Esophagus muscularis mucosa (tissue), 4 donors: ENCODE data around the gene KIF23. TPM values are rescaled to one million over a fixed set of nuclear protein-coding genes. Genes with fewer than 3 reads are reported as not detected.
A peak's percentile ranks its signal among the peaks of the same experiment; 100 is the strongest.

ENCODE experiments used
- DNase-seq: peaks from one replicate; pipeline ENCODE4 v3.0.0-alpha.2; 2017; ENCODE audit errors: extremely low spot score
- H3K27ac ChIP-seq, 4 donors: fragments of 200-600 bp; sonication (generic); replicated peaks in 1 of 4; 1 replicate in 3 of 4; 2 replicates in 1 of 4; pipeline ENCODE4 v1.5.1; 2016 to 2019; ENCODE audit warnings: mild to moderate bottlenecking in 1 of 4
- H3K27me3 ChIP-seq, 4 donors: fragments of 200-600 bp; sonication (generic); one replicate each; pipeline versions ENCODE4 v1.5.1 to v1.6.0; 2016 to 2019
- H3K36me3 ChIP-seq, 4 donors: fragments of 200-600 bp; sonication (generic); one replicate each; pipeline ENCODE4 v1.5.1; 2016 to 2019
- H3K4me1 ChIP-seq, 4 donors: fragments of 200-600 bp; sonication (generic); one replicate each; pipeline ENCODE4 v1.5.1; 2016 to 2019
- H3K4me3 ChIP-seq, 4 donors: fragments of 200-600 bp; sonication (generic); 1 replicate in 2 of 4; 2 replicates in 2 of 4; pipeline ENCODE4 v1.5.1; 2016 to 2019; ENCODE audit warnings: mild to moderate bottlenecking in 4 of 4, moderate library complexity in 1 of 4
- H3K9me3 ChIP-seq, 4 donors: fragments of 200-600 bp; sonication (generic); 1 replicate in 3 of 4; 2 replicates in 1 of 4; pipeline ENCODE4 v1.5.1; 2016 to 2019
- EP300 ChIP-seq: sonication (generic); formaldehyde crosslinking; IDR thresholded peaks from one replicate; pipeline ENCODE4 v1.6.1; 2017; ENCODE audit warnings: antibody characterized with exemption
- POLR2A ChIP-seq: fragments of 450-650 bp; IDR thresholded peaks from one replicate; pipeline ENCODE4 v1.6.1; 2017; ENCODE audit warnings: antibody characterized with exemption, moderate library complexity, mild to moderate bottlenecking, low read depth
- POLR2AphosphoS5 ChIP-seq, 2 donors: sonication (generic); formaldehyde crosslinking; IDR thresholded peaks; one replicate each; pipeline ENCODE4 v1.6.1; 2017; ENCODE audit warnings: antibody characterized with exemption in 2 of 2
- WGBS: methylation state at CpG from one replicate; pipeline ENCODE4 v1.1.5; 2018; 5-methylcytosine and 5-hydroxymethylcytosine counted together
- intact Hi-C: fragments of 100-400 bp; cut with DNase I; formaldehyde crosslinking; loops from one replicate; pipeline ENCODE4 v1.15.1; 2023
- total RNA-seq, 4 donors: library from RNA; depleted of rRNA; stranded (reverse); fragments of >200 nt; gene quantifications; one replicate each; pipeline versions ENCODE4 v1.1.0 to v1.2.1, GENCODE V29; 2016
- TF ChIP-seq, protein P1 (sequence below), 3 experiments: fragments of 200-600 bp in 2 of 3; fragments of 450-650 bp in 1 of 3; sonication (generic) in 2 of 3; IDR thresholded peaks; one replicate each; pipeline ENCODE4 v1.5.1; 2017 to 2019; ENCODE audit warnings: antibody characterized with exemption in 3 of 3, mild to moderate bottlenecking in 2 of 3, moderate library complexity in 1 of 3

The KIF23 gene
- total RNA-seq, 4 donors from 2014 or later = 1.7 to 7.1 (median 4.9) TPM

DNA sequence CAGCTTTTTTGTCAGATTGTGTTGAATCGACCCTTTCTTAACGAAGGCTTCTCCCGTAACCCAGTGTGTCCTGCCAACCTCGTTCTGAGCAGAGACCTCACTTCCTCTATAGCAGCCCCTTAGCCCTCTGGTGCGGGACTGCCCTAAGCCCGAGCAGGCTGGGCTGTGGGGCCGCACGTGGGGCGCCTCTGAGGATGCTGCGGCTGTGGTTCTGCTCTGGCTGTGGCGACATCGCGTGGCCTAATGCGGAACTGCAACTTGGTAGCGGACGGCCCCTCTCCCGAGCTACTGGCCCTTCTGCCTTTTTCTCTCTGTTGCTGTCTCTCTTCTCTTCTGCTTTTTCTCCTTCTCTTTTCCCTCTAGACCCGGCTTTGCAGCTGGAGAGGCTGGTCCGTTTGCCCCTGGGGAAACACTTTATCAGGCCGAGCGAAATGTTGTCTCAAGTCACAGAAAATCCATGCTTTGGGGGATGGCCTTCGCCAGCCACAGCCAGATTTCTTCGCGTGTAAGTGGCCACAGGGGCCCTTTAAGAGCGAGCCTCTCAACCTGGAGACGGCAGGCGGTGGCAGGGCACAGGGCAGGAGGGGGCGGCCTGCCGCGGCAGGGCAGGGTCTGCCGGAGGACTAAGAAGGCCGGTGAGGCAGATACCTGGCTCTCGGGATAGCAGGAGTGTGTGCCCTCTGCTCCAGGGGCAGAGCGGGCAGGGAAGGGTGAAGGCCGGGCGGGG lies 19.4 kb upstream of the KIF23 start:
- WGBS = 26% methylated on average over 25 of the region's 36 CpGs
- peak; percentile 94 for DNase-seq
- Histone ChIP-seq H3K4me3 (peak overlapping the region in 3 of 4 donors; percentile 7 to 38 (median 19)), H3K9me3 (no peaks in the 10 kb centered on the region), H3K27me3 (peaks cover 0 to 10% (median 0%) of the 10 kb centered on the region in 4 donors), H3K4me1 (peaks cover 7 to 10% (median 10%) of the 10 kb centered on the region in 4 donors), H3K36me3 (no peaks in the 10 kb centered on the region), H3K27ac (no peak overlapping the region)
- intact Hi-C loops = loop anchor here (1.0 to 10.0 kb wide), 3 partner anchors 130 to 334 kb away; partner anchors contain the start of gene GLCE
- TF ChIP-seq POLR2AphosphoS5 (IDR thresholded peaks at IDR 0.05) (no peak), POLR2A (no peak), EP300 (no peak)
- TF ChIP-seq, protein P1, sequence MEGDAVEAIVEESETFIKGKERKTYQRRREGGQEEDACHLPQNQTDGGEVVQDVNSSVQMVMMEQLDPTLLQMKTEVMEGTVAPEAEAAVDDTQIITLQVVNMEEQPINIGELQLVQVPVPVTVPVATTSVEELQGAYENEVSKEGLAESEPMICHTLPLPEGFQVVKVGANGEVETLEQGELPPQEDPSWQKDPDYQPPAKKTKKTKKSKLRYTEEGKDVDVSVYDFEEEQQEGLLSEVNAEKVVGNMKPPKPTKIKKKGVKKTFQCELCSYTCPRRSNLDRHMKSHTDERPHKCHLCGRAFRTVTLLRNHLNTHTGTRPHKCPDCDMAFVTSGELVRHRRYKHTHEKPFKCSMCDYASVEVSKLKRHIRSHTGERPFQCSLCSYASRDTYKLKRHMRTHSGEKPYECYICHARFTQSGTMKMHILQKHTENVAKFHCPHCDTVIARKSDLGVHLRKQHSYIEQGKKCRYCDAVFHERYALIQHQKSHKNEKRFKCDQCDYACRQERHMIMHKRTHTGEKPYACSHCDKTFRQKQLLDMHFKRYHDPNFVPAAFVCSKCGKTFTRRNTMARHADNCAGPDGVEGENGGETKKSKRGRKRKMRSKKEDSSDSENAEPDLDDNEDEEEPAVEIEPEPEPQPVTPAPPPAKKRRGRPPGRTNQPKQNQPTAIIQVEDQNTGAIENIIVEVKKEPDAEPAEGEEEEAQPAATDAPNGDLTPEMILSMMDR (IDR thresholded peaks at IDR 0.05) = peak; percentile 90 to 98 (median 97)

DNA sequence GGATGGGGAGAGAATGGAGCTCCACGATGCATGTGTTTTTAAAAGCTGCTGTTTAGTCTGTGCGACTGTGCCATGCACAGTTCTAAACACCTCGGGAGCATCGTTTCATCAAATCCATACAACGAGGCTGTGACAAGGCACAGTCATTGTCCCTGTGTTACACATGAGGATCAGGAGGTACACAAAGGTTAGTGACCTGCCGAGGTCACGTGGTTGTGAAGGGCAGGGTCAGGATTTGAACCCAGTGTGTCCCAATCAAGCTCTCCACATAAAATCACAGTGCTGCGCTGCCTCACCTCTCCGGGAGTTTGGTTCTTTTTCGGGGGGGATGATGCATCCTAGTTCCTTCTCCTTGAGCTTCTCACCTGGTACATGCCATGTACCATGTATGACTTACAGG lies 18.7 kb upstream of the KIF23 start:
- H3K4me3 ChIP-seq = no peak overlapping the region
- 91% methylated on average over 10 of the region's 10 CpGs for WGBS
- TF ChIP-seq EP300 (no peak), POLR2A (no peak), POLR2AphosphoS5 (IDR thresholded peaks at IDR 0.05) (no peak)
- TF ChIP-seq, protein P1 (IDR thresholded peaks at IDR 0.05) = no peak
- intact Hi-C loops = loop anchor here (1.0 to 10.0 kb wide), 3 partner anchors 131 to 335 kb away; partner anchors contain the start of gene GLCE
- H3K4me1 ChIP-seq = peaks cover 7 to 10% (median 10%) of the 10 kb centered on the region in 4 donors
- DNase-seq = no peak
- no peak overlapping the region for H3K27ac ChIP-seq
- no peaks in the 10 kb centered on the region for H3K36me3 ChIP-seq
- H3K9me3 ChIP-seq = no peaks in the 10 kb centered on the region
- peaks cover 0 to 10% (median 0%) of the 10 kb centered on the region in 4 donors for H3K27me3 ChIP-seq

DNA sequence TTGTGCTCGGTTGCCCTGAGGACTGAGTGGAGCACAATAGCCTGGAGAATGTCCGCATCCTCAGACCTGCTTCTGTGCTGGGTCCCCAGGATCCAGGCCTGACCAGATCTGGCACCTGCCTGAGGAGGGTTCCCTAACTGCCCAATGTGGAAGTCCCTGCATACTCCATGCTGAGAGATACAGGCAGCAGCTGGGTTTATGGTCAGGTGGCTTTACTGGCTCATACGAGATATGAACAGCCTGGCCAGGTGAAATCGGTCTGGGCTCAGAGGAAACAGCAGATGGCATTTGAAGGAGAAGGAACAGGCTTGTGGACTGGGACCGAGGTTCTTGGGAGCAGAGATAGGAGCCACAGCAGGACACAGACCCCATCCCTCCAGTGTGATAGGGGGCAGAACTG lies 18.2 kb upstream of the KIF23 start:
- Histone ChIP-seq H3K4me3 (no peak overlapping the region), H3K27ac (no peak overlapping the region), H3K36me3 (no peaks in the 10 kb centered on the region), H3K4me1 (peaks cover 7 to 10% (median 10%) of the 10 kb centered on the region in 4 donors), H3K27me3 (peaks cover 0 to 10% (median 0%) of the 10 kb centered on the region in 4 donors), H3K9me3 (no peaks in the 10 kb centered on the region)
- TF ChIP-seq POLR2AphosphoS5 (IDR thresholded peaks at IDR 0.05) (no peak), POLR2A (no peak)
- TF ChIP-seq, protein P1 (IDR thresholded peaks at IDR 0.05) = no peak
- WGBS = 89% methylated on average over 5 of the region's 5 CpGs
- no peak for DNase-seq
- intact Hi-C loops = loop anchor here (1.0 to 10.0 kb wide), 3 partner anchors 131 to 336 kb away; partner anchors contain the start of gene GLCE

GRCh38 chr15:69398491-69398891 lies 15.7 kb upstream of the KIF23 start:
- Histone ChIP-seq H3K27ac (no peak overlapping the region), H3K4me1 (peaks cover 7 to 10% (median 10%) of the 10 kb centered on the region in 4 donors), H3K36me3 (no peaks in the 10 kb centered on the region), H3K4me3 (no peak overlapping the region), H3K27me3 (peaks cover 0 to 10% (median 0%) of the 10 kb centered on the region in 4 donors), H3K9me3 (no peaks in the 10 kb centered on the region)
- TF ChIP-seq POLR2AphosphoS5 (IDR thresholded peaks at IDR 0.05) (no peak), EP300 (no peak), POLR2A (no peak)
- TF ChIP-seq, protein P1 (IDR thresholded peaks at IDR 0.05) = no peak
- intact Hi-C loops = loop anchor here (10.0 kb wide), 1 partner anchor 134 kb away; no protein-coding TSS in a partner anchor
- DNase-seq = no peak
- WGBS = 66% methylated on average over 7 of the region's 7 CpGs
